Activated B cell treated with CpG ODN at 0.5 μM for 24 hours (primary cell): ENCODE measurements around the gene ODF2. TPM values are rescaled to one million over a fixed set of nuclear protein-coding genes. Genes with fewer than 3 reads are reported as not detected.
A peak's percentile ranks its signal among the peaks of the same experiment; 100 is the strongest.
"Not testable (repeated sequence)": the region's sequence is repeated elsewhere in the genome, so short reads cannot be mapped to it uniquely, and the experiment has no call there.

Experiments used
- ATAC-seq: fragments of 200-7000 bp; cut with Tn5 transposase; one replicate; pipeline ENCODE4 v1.10.0; 2021; ENCODE audit warnings: low read depth, mild to moderate bottlenecking, moderate library complexity
- CTCF ChIA-PET: fragments of 350-600 bp; sonication (Branson Sonifier 250); formaldehyde crosslinking; loops from one replicate; lab custom pipeline; 2021; ENCODE audit warnings: antibody characterized with exemption; lab: Charles Lee
- POLR2A ChIA-PET: fragments of 350-600 bp; sonication (Branson Sonifier 250); formaldehyde crosslinking; loops from one replicate; lab custom pipeline; 2021; ENCODE audit warnings: antibody characterized with exemption; lab: Charles Lee
- DNase-seq: peaks from one replicate; pipeline ENCODE4 v3.0.0; 2022
- H3K27ac Mint-ChIP-seq: one replicate; pipeline ENCODE4 v1.8.0; 2020; ENCODE audit warnings: mixed read lengths
- H3K27me3 Mint-ChIP-seq: one replicate; pipeline ENCODE4 v1.8.0; 2021; ENCODE audit warnings: mixed read lengths
- H3K36me3 Mint-ChIP-seq: one replicate; pipeline ENCODE4 v1.8.0; 2021; ENCODE audit warnings: low read depth, mixed read lengths
- H3K4me1 Mint-ChIP-seq: one replicate; pipeline ENCODE4 v1.8.0; 2021; ENCODE audit warnings: mixed read lengths
- H3K4me3 Mint-ChIP-seq: one replicate; pipeline ENCODE4 v1.8.0; 2020; ENCODE audit warnings: mild to moderate bottlenecking, mixed read lengths
- H3K9me3 Mint-ChIP-seq: one replicate; pipeline ENCODE4 v1.8.0; 2020; ENCODE audit warnings: mixed read lengths
- CTCF ChIP-seq: fragments of 200-600 bp; IDR thresholded peaks from one replicate; pipeline ENCODE4 v1.8.0; 2022; ENCODE audit warnings: antibody characterized with exemption, mild to moderate bottlenecking
- intact Hi-C: fragments of 100-400 bp; cut with micrococcal nuclease; formaldehyde crosslinking; loops from one replicate; pipeline ENCODE4 v1.15.1; 2024
- total RNA-seq: library from RNA; stranded (reverse); gene quantifications from 2 replicates; pipeline ENCODE4 v1.2.3, GENCODE V29; 2022

Gene ODF2
- total RNA-seq, 1 donor from 2014 or later, result 45.7 TPM

- peak; percentile 99 for DNase-seq
- ChIA-PET CTCF (no interaction called here), POLR2A (interaction anchor here (0.6 to 2.8 kb wide), 8 partner anchors 10 to 219 kb away, joined by 3 to 21 read pairs (median 7); partner anchors contain the start of genes CERCAM, ODF2, SPTAN1 and URM1)
- peaks cover 24% of the 10 kb centered on the region for H3K4me1 Mint-ChIP-seq
- peaks cover 37% of the 10 kb centered on the region for H3K36me3 Mint-ChIP-seq
- no peaks in the 10 kb centered on the region for H3K27me3 Mint-ChIP-seq
- intact Hi-C loops, result loop anchor here (1.0 to 5.0 kb wide), 10 partner anchors 48 to 437 kb away; partner anchors contain the start of genes COQ4, GOLGA2, KYAT1 and NAIF1
- ATAC-seq, result peak; percentile 95
- H3K27ac Mint-ChIP-seq, result peak within 1 kb of the TSS; percentile 98
- H3K4me3 Mint-ChIP-seq, result peak within 1 kb of the TSS; percentile 99
- TF ChIP-seq CTCF, result no peak
- no peaks in the 10 kb centered on the region for H3K9me3 Mint-ChIP-seq
These were observed 48.9 kb downstream of the ODF2 start, which contains the start of gene GLE1 for GRCh38 chr9:128504485-128505413. Gene GLE1, plus strand, starts transcription at chr9:128504719. Its CDS starts 87 bp downstream, at chr9:128504806.

DNA sequence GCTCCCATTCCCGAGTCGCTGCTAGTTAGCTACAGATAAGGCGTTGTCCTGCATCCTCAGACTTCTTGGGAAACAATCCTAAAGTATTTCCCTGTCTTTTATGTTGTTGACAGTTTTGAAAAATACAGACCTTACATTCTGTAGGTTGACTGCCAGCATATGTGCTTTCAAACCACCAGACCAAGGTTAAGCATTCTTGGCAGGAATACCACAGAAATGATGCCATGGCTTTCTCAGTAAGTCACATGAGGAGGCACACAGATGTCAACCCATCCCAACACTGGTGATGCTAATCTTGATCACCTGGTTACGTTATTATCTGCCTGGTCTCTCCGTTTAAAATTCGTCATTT, 49.6 kb downstream of the ODF2 start:
- ATAC-seq (no peak), DNase-seq (no peak)
- POLR2A ChIA-PET, result interaction anchor here (0.6 to 2.8 kb wide), 6 partner anchors 11 to 197 kb away, joined by 3 to 21 read pairs (median 7); partner anchors contain the start of genes CERCAM, ODF2, SPTAN1 and URM1
- H3K27ac Mint-ChIP-seq, result peak overlapping the region; percentile 98
- TF ChIP-seq CTCF, result no peak
- peaks cover 35% of the 10 kb centered on the region for H3K36me3 Mint-ChIP-seq
- peak overlapping the region; percentile 99 for H3K4me3 Mint-ChIP-seq
- no peaks in the 10 kb centered on the region for H3K9me3 Mint-ChIP-seq
- intact Hi-C loops, result loop anchor here (1.0 to 5.0 kb wide), 6 partner anchors 47 to 375 kb away; partner anchors contain the start of genes COQ4, GOLGA2, KYAT1 and SPTAN1
- H3K4me1 Mint-ChIP-seq, result peaks cover 24% of the 10 kb centered on the region
- CTCF ChIA-PET, result no interaction called here
- no peaks in the 10 kb centered on the region for H3K27me3 Mint-ChIP-seq

DNA sequence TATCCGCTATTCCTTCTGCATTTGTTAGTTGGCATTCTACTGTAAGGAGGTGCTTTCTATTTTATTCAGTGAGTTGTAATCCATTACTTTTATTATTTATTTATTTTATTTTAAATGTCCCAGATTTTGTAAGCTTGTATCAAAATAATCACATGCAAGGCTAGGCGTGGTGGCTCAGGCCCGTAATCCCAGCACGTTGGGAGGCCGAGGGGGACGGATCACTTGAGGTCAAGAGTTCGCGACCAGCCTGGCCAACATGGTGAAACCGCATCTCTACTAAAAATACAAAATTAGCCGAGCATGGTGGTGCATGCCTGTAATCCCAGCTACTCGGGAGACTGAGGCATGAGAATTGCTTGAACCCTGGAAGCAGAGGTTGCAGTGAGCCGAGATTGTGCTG, 50.1 kb downstream of the ODF2 start:
- CTCF ChIA-PET, DNase-seq, H3K27me3 Mint-ChIP-seq, H3K9me3 Mint-ChIP-seq, ATAC-seq: not testable (repeated sequence)
- Mint-ChIP-seq H3K4me3 (peak overlapping the region; percentile 50), H3K36me3 (peaks cover 31% of the 10 kb centered on the region), H3K4me1 (peaks cover 24% of the 10 kb centered on the region), H3K27ac (peak overlapping the region; percentile 46)
- intact Hi-C loops, result loop anchor here (1.0 to 5.0 kb wide), 6 partner anchors 46 to 375 kb away; partner anchors contain the start of genes COQ4, GOLGA2, KYAT1 and SPTAN1
- POLR2A ChIA-PET, result interaction anchor here (2.8 kb wide), 1 partner anchor 47 kb away, joined by 21 read pairs; the partner anchor contains the start of gene SPTAN1

- ATAC-seq (no peak), DNase-seq (no peak)
- intact Hi-C loops, result no loop called here
- POLR2A ChIA-PET, result no interaction called here
- CTCF ChIA-PET, result no interaction called here
- no peak overlapping the region for H3K27ac Mint-ChIP-seq
- H3K36me3 Mint-ChIP-seq, result peaks cover 61% of the 10 kb centered on the region
- peaks cover 12% of the 10 kb centered on the region for H3K4me1 Mint-ChIP-seq
- H3K27me3 Mint-ChIP-seq, result no peaks in the 10 kb centered on the region
- H3K9me3 Mint-ChIP-seq, result no peaks in the 10 kb centered on the region
- no peak for TF ChIP-seq CTCF
- H3K4me3 Mint-ChIP-seq, result no peak overlapping the region
These were observed 57.0 kb downstream of the ODF2 start for GRCh38 chr9:128512820-128513219.

DNA sequence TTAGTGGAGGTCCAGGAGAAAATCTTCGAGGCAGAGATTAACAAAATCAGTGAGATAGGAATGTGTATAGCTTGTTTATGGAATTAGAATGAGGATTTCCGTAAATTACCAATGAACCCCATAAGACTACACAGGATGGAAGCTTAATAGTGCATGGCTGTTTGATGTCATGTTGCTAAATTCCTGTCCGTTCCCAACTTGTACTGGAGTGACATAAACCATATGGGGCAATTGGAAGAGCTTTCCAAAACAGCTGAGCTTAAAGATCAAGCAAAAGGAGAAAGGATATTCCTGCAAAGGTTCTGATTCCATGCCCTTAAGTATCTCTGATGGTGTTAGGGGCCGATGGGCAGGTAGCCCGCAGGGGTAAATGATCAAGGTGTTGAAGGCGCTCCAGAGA, 66.2 kb downstream of the ODF2 start:
- no peak overlapping the region for H3K4me3 Mint-ChIP-seq
- intact Hi-C loops, result no loop called here
- H3K27ac Mint-ChIP-seq, result no peak overlapping the region
- POLR2A ChIA-PET, result no interaction called here
- peaks cover 3% of the 10 kb centered on the region for H3K9me3 Mint-ChIP-seq
- H3K27me3 Mint-ChIP-seq, result no peaks in the 10 kb centered on the region
- TF ChIP-seq CTCF, result no peak
- CTCF ChIA-PET, result no interaction called here
- ATAC-seq (no peak), DNase-seq (no peak)
- peaks cover 88% of the 10 kb centered on the region for H3K36me3 Mint-ChIP-seq
- no peaks in the 10 kb centered on the region for H3K4me1 Mint-ChIP-seq
